ENCODE data around the gene IGFLR1.
"Not testable (repeated sequence)": the region's sequence is repeated elsewhere in the genome, so short reads cannot be mapped to it uniquely, and the experiment has no call there.

Gene IGFLR1

DNA sequence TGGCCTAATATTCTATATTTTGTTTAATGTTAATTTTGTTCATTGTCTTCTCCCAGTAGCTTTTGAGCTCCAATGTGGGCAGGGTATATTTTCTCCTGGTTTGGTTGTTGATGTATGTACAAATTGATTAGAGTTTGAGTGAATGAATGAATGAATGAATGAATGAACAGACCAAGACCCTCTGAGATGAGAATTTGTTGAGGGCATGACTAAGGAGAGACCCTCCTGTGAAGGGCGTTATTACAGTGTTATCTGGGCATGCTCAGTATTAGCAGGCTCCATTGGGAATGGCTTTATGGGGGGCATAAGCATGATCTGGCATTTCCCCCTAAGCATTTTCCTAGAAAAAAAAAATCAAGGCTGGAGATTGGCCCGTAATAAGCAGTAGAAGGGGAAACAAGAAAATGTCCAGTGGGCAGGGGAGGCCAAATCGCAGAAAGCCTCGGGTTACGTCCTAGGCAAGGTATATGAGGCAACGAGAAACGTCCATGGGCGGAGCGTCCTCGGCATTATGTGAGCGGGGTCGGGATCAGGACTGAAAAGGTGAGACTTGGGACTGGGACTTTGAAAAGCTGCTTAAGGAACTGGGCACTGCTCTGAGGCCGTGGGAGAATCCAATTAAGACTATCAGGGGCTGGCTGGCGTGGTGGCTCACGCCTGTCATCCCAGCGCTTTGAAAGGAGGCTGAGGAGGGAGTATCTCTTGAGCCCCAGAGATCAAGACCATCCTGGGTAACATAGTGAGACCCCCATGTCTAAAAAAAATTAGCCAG lies 32.2 kb upstream of the IGFLR1 start:
- Histone ChIP-seq H3K4me2 (ENCODE audit: low read length) (peak overlapping the region; percentile 77), H3K36me3 (ENCODE audit: control insufficient read depth, insufficient read depth, low read length) (no peaks in the 10 kb centered on the region), H3K9me3 (ENCODE audit: control insufficient read depth, low read length) (no peaks in the 10 kb centered on the region), H3K4me3 (ENCODE audit: low read depth, low read length) (peak overlapping the region; percentile 43), H3K27me3 (ENCODE audit: control insufficient read depth, insufficient read depth, low read length) (no peaks in the 10 kb centered on the region), H3K27ac (no peak overlapping the region), H3K4me1 (peaks cover 10% of the 10 kb centered on the region), H2AFZ (peak overlapping the region; percentile 80), H3K9ac (no peak overlapping the region), H3K79me2 (no peaks in the 10 kb centered on the region)
- TF ChIP-seq, protein P1, sequence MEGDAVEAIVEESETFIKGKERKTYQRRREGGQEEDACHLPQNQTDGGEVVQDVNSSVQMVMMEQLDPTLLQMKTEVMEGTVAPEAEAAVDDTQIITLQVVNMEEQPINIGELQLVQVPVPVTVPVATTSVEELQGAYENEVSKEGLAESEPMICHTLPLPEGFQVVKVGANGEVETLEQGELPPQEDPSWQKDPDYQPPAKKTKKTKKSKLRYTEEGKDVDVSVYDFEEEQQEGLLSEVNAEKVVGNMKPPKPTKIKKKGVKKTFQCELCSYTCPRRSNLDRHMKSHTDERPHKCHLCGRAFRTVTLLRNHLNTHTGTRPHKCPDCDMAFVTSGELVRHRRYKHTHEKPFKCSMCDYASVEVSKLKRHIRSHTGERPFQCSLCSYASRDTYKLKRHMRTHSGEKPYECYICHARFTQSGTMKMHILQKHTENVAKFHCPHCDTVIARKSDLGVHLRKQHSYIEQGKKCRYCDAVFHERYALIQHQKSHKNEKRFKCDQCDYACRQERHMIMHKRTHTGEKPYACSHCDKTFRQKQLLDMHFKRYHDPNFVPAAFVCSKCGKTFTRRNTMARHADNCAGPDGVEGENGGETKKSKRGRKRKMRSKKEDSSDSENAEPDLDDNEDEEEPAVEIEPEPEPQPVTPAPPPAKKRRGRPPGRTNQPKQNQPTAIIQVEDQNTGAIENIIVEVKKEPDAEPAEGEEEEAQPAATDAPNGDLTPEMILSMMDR (IDR thresholded peaks at IDR 0.05), result no peak

DNA sequence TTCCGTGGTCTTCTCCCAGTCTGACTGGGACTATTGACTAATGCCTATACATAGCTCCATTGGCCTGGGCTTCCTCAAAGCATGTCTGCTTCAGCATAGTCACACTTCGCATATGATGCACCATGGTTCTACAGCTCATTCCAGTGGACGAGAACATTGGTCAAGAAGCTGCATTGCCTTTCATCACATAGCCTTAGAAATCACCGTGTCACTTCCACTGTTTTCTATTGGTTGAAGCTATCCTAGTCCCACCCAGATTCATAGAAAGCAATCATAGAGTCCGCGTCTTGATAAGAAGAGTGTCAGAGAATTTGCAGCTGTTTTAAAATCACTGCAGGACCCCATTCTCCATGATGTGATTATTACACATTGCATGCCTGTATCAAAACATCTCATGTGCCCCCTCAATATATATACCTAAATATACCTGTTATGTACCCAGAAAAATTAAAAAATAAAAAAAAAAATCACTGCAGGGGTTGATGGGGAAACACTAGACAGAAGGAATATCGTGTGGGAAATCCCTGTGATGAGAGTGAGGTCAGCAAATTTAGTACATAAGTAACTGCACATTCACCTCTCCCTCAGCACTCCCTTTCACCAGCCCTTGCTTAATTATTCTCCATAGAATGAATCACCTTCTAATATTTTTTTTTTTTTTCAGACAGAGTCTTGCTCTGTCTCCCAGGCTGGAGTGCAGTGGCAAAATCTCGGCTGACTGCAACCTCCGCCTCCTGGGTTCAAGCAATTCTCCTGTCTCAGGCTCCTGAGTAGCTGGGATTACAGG lies 31.0 kb upstream of the IGFLR1 start:
- Histone ChIP-seq H3K9me3 (ENCODE audit: control insufficient read depth, low read length) (no peaks in the 10 kb centered on the region), H3K4me2 (ENCODE audit: low read length) (no peak overlapping the region), H3K36me3 (ENCODE audit: control insufficient read depth, insufficient read depth, low read length) (no peaks in the 10 kb centered on the region), H3K4me3 (ENCODE audit: low read depth, low read length) (no peak overlapping the region), H3K27ac (no peak overlapping the region), H3K27me3 (ENCODE audit: control insufficient read depth, insufficient read depth, low read length) (no peaks in the 10 kb centered on the region), H3K4me1 (peaks cover 15% of the 10 kb centered on the region), H3K9ac (no peak overlapping the region), H2AFZ (no peak overlapping the region), H3K79me2 (no peaks in the 10 kb centered on the region)
- TF ChIP-seq, protein P1 (IDR thresholded peaks at IDR 0.05), result no peak

GRCh38 chr19:35772362-35772761 lies 30.1 kb upstream of the IGFLR1 start:
- peaks cover 23% of the 10 kb centered on the region for H3K4me1 ChIP-seq
- H3K36me3 ChIP-seq (ENCODE audit: control insufficient read depth, insufficient read depth, low read length); H3K4me2 ChIP-seq (ENCODE audit: low read length); H3K27ac ChIP-seq; H2AFZ ChIP-seq; H3K27me3 ChIP-seq (ENCODE audit: control insufficient read depth, insufficient read depth, low read length); H3K4me3 ChIP-seq (ENCODE audit: low read depth, low read length); H3K9me3 ChIP-seq (ENCODE audit: control insufficient read depth, low read length); H3K9ac ChIP-seq; H3K79me2 ChIP-seq: not testable (repeated sequence)

DNA sequence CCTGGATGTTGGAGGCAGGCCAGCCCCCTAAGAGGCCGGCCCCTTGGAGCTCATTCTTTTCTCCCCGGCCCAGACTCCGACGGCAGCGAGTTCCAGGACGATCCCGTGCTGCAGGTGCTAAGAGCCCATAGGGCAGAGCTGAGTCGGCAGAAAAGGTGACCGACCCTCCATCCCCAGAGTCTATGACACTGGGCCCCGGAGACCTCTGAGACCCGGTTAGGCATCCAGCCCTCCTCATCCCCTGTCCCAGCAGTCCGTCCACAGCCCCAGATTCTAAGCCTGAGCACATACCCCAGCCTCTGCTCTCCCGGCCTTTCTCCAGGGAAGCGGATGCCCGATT lies 25.8 kb upstream of the IGFLR1 start:
- TF ChIP-seq, protein P1 (IDR thresholded peaks at IDR 0.05), result no peak
- H3K27me3 ChIP-seq (ENCODE audit: control insufficient read depth, insufficient read depth, low read length), result no peaks in the 10 kb centered on the region
- no peaks in the 10 kb centered on the region for H3K79me2 ChIP-seq
- H3K4me2 ChIP-seq (ENCODE audit: low read length), result peak overlapping the region; percentile 68
- H3K9me3 ChIP-seq (ENCODE audit: control insufficient read depth, low read length), result no peaks in the 10 kb centered on the region
- peaks cover 16% of the 10 kb centered on the region for H3K4me1 ChIP-seq
- peak overlapping the region; percentile 90 for H3K27ac ChIP-seq
- no peak overlapping the region for H3K9ac ChIP-seq
- peak overlapping the region; percentile 20 for H3K4me3 ChIP-seq (ENCODE audit: low read depth, low read length)
- peak overlapping the region; percentile 94 for H2AFZ ChIP-seq
- no peaks in the 10 kb centered on the region for H3K36me3 ChIP-seq (ENCODE audit: control insufficient read depth, insufficient read depth, low read length)

DNA sequence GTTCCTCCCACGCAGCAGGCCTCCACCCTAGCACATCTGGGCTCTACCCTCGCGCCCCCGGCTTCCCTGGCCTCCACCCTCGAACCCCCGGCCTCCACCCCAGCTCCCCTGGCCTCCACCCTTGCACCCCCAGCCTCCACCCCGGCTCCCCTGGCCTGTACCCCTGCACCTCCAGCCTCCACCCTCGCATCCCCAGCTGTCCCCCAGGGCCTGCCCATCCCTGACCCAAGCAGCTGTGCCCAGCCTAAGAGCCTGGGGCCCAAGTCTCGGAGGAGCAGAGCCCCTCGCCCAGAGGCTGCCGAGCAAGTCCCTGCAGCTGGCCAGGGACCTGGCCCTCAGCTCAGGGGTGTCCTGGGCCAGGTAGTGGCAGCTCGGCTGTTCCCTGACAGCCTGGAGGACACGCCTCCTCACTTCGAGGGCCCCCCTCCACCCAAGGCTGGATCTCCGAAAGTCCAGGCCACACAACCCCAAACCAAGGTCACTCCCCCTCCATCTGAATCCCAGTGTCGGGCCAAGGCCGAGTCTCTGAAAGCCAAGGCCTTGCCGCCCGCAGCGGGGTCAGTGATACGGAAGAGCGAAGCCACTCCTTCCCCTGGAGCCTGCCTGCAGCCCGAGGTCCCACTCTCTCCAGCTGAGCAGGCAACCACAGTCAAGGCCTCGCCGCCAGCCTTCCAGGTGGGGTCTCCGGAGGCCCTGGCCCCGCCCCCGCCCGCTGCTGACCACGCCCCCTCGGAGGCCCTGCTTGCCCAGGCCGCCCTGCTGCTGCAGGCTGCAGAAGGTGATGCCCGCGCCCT lies 25.2 kb upstream of the IGFLR1 start:
- H3K27ac ChIP-seq, result peak overlapping the region; percentile 90
- H3K9ac ChIP-seq, result peak overlapping the region; percentile 11
- peak overlapping the region; percentile 68 for H3K4me2 ChIP-seq (ENCODE audit: low read length)
- H3K9me3 ChIP-seq (ENCODE audit: control insufficient read depth, low read length), result no peaks in the 10 kb centered on the region
- H3K36me3 ChIP-seq (ENCODE audit: control insufficient read depth, insufficient read depth, low read length), result no peaks in the 10 kb centered on the region
- TF ChIP-seq, protein P1 (IDR thresholded peaks at IDR 0.05), result no peak
- H3K27me3 ChIP-seq (ENCODE audit: control insufficient read depth, insufficient read depth, low read length), result no peaks in the 10 kb centered on the region
- peaks cover 16% of the 10 kb centered on the region for H3K4me1 ChIP-seq
- peak overlapping the region; percentile 20 for H3K4me3 ChIP-seq (ENCODE audit: low read depth, low read length)
- H3K79me2 ChIP-seq, result no peaks in the 10 kb centered on the region
- H2AFZ ChIP-seq, result peak overlapping the region; percentile 94

All from parathyroid adenoma (tissue), 2 donors.